ENCODE results near the gene MFAP3.
"Not testable (repeated sequence)": the region's sequence is repeated elsewhere in the genome, so short reads cannot be mapped to it uniquely, and the experiment has no call there.

MFAP3 gene

GRCh38 chr5:154053468-154053867, 14.7 kb downstream of the MFAP3 start:
- no peak for DNase-seq (ENCODE audit: low read depth in 2 of 2)

GRCh38 chr5:154055201-154055600, 16.4 kb downstream of the MFAP3 start:
- DNase-seq (ENCODE audit: low read depth in 2 of 2): no peak

- DNase-seq (ENCODE audit: low read depth in 2 of 2): no peak
Observed at GRCh38 chr5:154058055-154059038, 19.6 kb downstream of the MFAP3 start.

- no peak for DNase-seq (ENCODE audit: low read depth in 2 of 2)
Observed at GRCh38 chr5:154059039-154059430, 20.3 kb downstream of the MFAP3 start.

- DNase-seq (ENCODE audit: low read depth in 2 of 2): no peak
Observed at GRCh38 chr5:154059583-154059982, 20.8 kb downstream of the MFAP3 start.

GRCh38 chr5:154060606-154061005, 21.8 kb downstream of the MFAP3 start:
- no peak for DNase-seq (ENCODE audit: low read depth in 2 of 2)

GRCh38 chr5:154063372-154063771, 24.6 kb downstream of the MFAP3 start:
- no peak for DNase-seq (ENCODE audit: low read depth in 2 of 2)

- DNase-seq (ENCODE audit: low read depth in 2 of 2): no peak
Observed at GRCh38 chr5:154065971-154066370, 27.2 kb downstream of the MFAP3 start.

- DNase-seq (ENCODE audit: low read depth in 2 of 2): not testable (repeated sequence)
Observed at GRCh38 chr5:154069854-154070253, 31.1 kb downstream of the MFAP3 start.

GRCh38 chr5:154071799-154072413, 33.1 kb downstream of the MFAP3 start:
- no peak for DNase-seq (ENCODE audit: low read depth in 2 of 2)

- peak; percentile 30 for DNase-seq (ENCODE audit: low read depth in 2 of 2)
Observed at GRCh38 chr5:154072414-154073171, 33.8 kb downstream of the MFAP3 start.

- DNase-seq (ENCODE audit: low read depth in 2 of 2): no peak
Observed at GRCh38 chr5:154076240-154076922, 37.6 kb downstream of the MFAP3 start.

- no peak for DNase-seq (ENCODE audit: low read depth in 2 of 2)
Observed at GRCh38 chr5:154077696-154078095, 38.9 kb downstream of the MFAP3 start.

GRCh38 chr5:154078272-154078671, 39.5 kb downstream of the MFAP3 start:
- DNase-seq (ENCODE audit: low read depth in 2 of 2): no peak

GRCh38 chr5:154081246-154081645, 42.5 kb downstream of the MFAP3 start:
- no peak for DNase-seq (ENCODE audit: low read depth in 2 of 2)

- DNase-seq (ENCODE audit: low read depth in 2 of 2): no peak
Observed at GRCh38 chr5:154084062-154084639, 45.4 kb downstream of the MFAP3 start.

GRCh38 chr5:154086146-154086545, 47.4 kb downstream of the MFAP3 start:
- no peak for DNase-seq (ENCODE audit: low read depth in 2 of 2)

- no peak for DNase-seq (ENCODE audit: low read depth in 2 of 2)
Observed at GRCh38 chr5:154086641-154087040, 47.9 kb downstream of the MFAP3 start.

- DNase-seq (ENCODE audit: low read depth in 2 of 2): no peak
Observed at GRCh38 chr5:154087260-154087659, 48.5 kb downstream of the MFAP3 start.

- no peak for DNase-seq (ENCODE audit: low read depth in 2 of 2)
Observed at GRCh38 chr5:154088801-154089200, 50.0 kb downstream of the MFAP3 start.

- DNase-seq (ENCODE audit: low read depth in 2 of 2): no peak
Observed at GRCh38 chr5:154090656-154091055, 51.9 kb downstream of the MFAP3 start.
